CD4-positive, alpha-beta T cell (primary cell): ENCODE results near the gene FYB1. TPM values are rescaled to one million over a fixed set of nuclear protein-coding genes. Genes with fewer than 3 reads are reported as not detected.

Experiments
- ATAC-seq: fragments of 200-7000 bp; cut with Tn5 transposase; one replicate; pipeline ENCODE4 v1.10.0; 2022; ENCODE audit warnings: mild to moderate bottlenecking; ENCODE audit not compliant: poor library complexity
- CTCF ChIA-PET: fragments of 350-600 bp; sonication (Branson Sonifier 250); formaldehyde crosslinking; loops from one replicate; lab custom pipeline; 2021; ENCODE audit warnings: antibody characterized with exemption, inconsistent platforms; lab: Charles Lee
- POLR2A ChIA-PET: fragments of 350-600 bp; sonication (Branson Sonifier 250); formaldehyde crosslinking; loops from one replicate; lab custom pipeline; 2021; ENCODE audit warnings: antibody characterized with exemption, inconsistent platforms; lab: Charles Lee
- DNase-seq, 14 experiments: peaks; one replicate each; pipeline ENCODE4 v3.0.0-alpha.2; 2013 to 2020; ENCODE audit warnings: mixed read lengths in 2 of 14
- H3K27ac ChIP-seq, 2 donors: one replicate each; pipeline versions ENCODE4 v1.5.1 to v1.7.0; 2013; ENCODE audit warnings: low read length in 2 of 2, low read depth in 1 of 2, mild to moderate bottlenecking in 1 of 2
- H3K27me3 ChIP-seq, 2 experiments: 1 replicate in 1 of 2; 2 replicates in 1 of 2; pipeline versions ENCODE4 v1.6.1 to v1.7.0; 2013; ENCODE audit warnings: low read length in 2 of 2, control low read depth in 1 of 2, mild to moderate bottlenecking in 1 of 2, moderate library complexity in 1 of 2; ENCODE audit not compliant: insufficient read depth in 2 of 2, control insufficient read depth in 1 of 2
- H3K36me3 ChIP-seq: one replicate; pipeline ENCODE4 v1.6.1; 2013; ENCODE audit warnings: low read length, control low read depth; ENCODE audit not compliant: insufficient read depth
- H3K4me1 ChIP-seq: one replicate; pipeline ENCODE4 v1.6.1; 2013; ENCODE audit warnings: low read length, control low read depth; ENCODE audit not compliant: insufficient read depth
- H3K4me3 ChIP-seq: one replicate; pipeline ENCODE4 v1.5.1; 2013; ENCODE audit warnings: mild to moderate bottlenecking, low read length, moderate library complexity
- H3K9me3 ChIP-seq, 2 experiments: 1 replicate in 1 of 2; 2 replicates in 1 of 2; pipeline versions ENCODE4 v1.6.1 to v1.7.0; 2013; ENCODE audit warnings: low read length in 2 of 2, mild to moderate bottlenecking in 2 of 2, control low read depth in 1 of 2, moderate library complexity in 1 of 2; ENCODE audit not compliant: control insufficient read depth in 1 of 2, insufficient read depth in 1 of 2
- H3K27ac Mint-ChIP-seq: one replicate; pipeline ENCODE4 v1.8.0; 2020; ENCODE audit warnings: mixed read lengths
- H3K27me3 Mint-ChIP-seq: one replicate; pipeline ENCODE4 v1.8.0; 2021; ENCODE audit warnings: mixed read lengths
- H3K36me3 Mint-ChIP-seq: one replicate; pipeline ENCODE4 v1.8.0; 2021; ENCODE audit warnings: low read depth, mixed read lengths
- H3K4me1 Mint-ChIP-seq: one replicate; pipeline ENCODE4 v1.8.0; 2021; ENCODE audit warnings: low read depth, mixed read lengths
- H3K4me3 Mint-ChIP-seq: one replicate; pipeline ENCODE4 v1.8.0; 2020; ENCODE audit warnings: mild to moderate bottlenecking, mixed read lengths
- H3K9me3 Mint-ChIP-seq: one replicate; pipeline ENCODE4 v1.8.0; 2020; ENCODE audit warnings: mixed read lengths
- intact Hi-C, 2 experiments: fragments of 100-400 bp; cut with DNase I in 1 of 2; cut with micrococcal nuclease in 1 of 2; formaldehyde crosslinking; loops; one replicate each; pipeline versions ENCODE4 v1.15.1 to v1.9.0; 2023 to 2025; cut with DNase I, micrococcal nuclease
- total RNA-seq, 174 experiments: library from RNA in 2 of 174; stranded (reverse) in 2 of 174; gene quantifications; one replicate each; pipeline ENCODE4 v1.2.3 and lab custom pipeline; 2021 to 2026
- TF ChIP-seq, protein P1 (sequence below): fragments of 200-600 bp; IDR thresholded peaks from one replicate; pipeline ENCODE4 v1.8.0; 2022; ENCODE audit warnings: antibody characterized with exemption, mild to moderate bottlenecking

FYB1 gene
- total RNA-seq, 2 experiments from 2014 or later: 478 to 497 TPM

DNA sequence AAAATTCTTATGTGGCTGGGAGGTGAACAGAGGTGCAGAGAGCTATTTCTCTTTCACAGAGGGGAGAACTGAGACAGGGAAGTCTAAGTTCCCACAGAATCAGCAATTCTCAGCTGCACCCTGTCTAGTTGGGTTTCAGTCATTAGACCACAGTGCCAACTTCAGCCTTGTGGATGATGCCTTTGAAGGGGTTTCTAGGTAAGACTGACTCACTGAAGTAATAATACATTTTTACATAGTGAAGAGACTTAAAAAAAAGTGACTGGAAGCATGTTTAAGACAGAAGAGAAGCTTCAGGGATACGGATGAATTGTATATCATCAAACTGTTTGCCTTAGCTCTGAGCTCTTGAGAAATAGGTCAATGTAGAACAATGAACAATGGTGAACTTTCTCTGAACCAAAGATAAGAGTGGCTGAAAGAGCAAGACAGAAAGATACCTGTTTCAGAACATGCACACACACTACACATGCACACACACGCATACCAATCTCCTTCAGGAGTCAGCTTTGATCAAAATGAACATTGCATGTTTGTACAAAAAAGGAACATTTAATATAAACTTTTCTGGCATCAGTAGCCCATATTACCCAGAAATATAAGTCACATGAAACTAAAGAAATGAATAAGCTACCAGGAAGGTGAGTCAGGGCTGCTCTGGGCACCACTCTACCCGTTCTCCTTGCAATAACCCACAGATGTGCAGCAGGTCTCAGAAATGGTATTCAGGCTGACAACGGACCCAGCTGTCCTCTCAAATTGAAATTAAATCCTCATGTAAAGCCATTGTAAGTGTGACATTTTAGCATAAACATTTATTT, 12.6 kb upstream of the FYB1 start:
- POLR2A ChIA-PET: interaction anchor here (0.8 to 1.5 kb wide), 4 partner anchors 9 to 51 kb away, joined by 3 to 8 read pairs (median 3); no protein-coding TSS in a partner anchor
- H3K4me3 Mint-ChIP-seq: no peak overlapping the region

DNA sequence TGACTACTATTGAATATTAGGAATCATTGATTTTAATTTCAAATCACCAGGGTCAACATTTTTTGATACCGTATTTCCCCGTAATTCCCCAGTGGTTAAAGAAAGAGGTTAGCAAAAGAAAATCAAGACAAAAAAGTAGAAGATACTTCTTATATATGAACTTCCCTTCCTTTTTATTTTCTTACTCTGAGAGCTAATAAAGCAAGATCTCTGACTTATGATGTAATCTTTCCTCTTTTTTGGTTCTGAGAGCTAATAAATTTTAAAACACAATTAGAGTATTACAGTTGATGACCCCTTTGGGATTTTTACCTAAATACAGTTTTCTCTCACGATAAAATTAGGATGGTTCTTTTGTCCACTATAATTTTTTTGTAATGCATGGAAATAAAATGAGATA, 9.2 kb upstream of the FYB1 start:
- Mint-ChIP-seq H3K36me3 (no peaks in the 10 kb centered on the region), H3K4me1 (peaks cover 50% of the 10 kb centered on the region), H3K9me3 (no peaks in the 10 kb centered on the region), H3K27me3 (no peaks in the 10 kb centered on the region), H3K27ac (no peak overlapping the region), H3K4me3 (no peak overlapping the region)
- Histone ChIP-seq H3K36me3 (no peaks in the 10 kb centered on the region), H3K4me3 (no peak overlapping the region), H3K4me1 (peaks cover 12% of the 10 kb centered on the region), H3K27me3 (no peaks in the 10 kb centered on the region), H3K9me3 (no peaks in the 10 kb centered on the region), H3K27ac (no peak overlapping the region)
- DNase-seq (no peak), ATAC-seq (no peak)
- intact Hi-C loops: no loop called here
- ChIA-PET CTCF (interaction anchor here (1.1 kb wide), 1 partner anchor 11 kb away, joined by 5 read pairs; no protein-coding TSS in a partner anchor), POLR2A (no interaction called here)
- TF ChIP-seq, protein P1, sequence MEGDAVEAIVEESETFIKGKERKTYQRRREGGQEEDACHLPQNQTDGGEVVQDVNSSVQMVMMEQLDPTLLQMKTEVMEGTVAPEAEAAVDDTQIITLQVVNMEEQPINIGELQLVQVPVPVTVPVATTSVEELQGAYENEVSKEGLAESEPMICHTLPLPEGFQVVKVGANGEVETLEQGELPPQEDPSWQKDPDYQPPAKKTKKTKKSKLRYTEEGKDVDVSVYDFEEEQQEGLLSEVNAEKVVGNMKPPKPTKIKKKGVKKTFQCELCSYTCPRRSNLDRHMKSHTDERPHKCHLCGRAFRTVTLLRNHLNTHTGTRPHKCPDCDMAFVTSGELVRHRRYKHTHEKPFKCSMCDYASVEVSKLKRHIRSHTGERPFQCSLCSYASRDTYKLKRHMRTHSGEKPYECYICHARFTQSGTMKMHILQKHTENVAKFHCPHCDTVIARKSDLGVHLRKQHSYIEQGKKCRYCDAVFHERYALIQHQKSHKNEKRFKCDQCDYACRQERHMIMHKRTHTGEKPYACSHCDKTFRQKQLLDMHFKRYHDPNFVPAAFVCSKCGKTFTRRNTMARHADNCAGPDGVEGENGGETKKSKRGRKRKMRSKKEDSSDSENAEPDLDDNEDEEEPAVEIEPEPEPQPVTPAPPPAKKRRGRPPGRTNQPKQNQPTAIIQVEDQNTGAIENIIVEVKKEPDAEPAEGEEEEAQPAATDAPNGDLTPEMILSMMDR: no peak

More for the DNA sequence above, 12.6 kb upstream of the FYB1 start:
- TF ChIP-seq, protein P1: no peak
- CTCF ChIA-PET: interaction anchor here (1.4 to 3.7 kb wide), 2 partner anchors 14 to 25 kb away, joined by 3 to 24 read pairs; no protein-coding TSS in a partner anchor
- H3K36me3 ChIP-seq: no peaks in the 10 kb centered on the region
- no peak overlapping the region for H3K4me3 ChIP-seq
- H3K27ac ChIP-seq: no peak overlapping the region
- H3K4me1 ChIP-seq: peaks cover 9% of the 10 kb centered on the region
- no peak overlapping the region for H3K27ac Mint-ChIP-seq
- no peaks in the 10 kb centered on the region for H3K36me3 Mint-ChIP-seq
- no peaks in the 10 kb centered on the region for H3K27me3 ChIP-seq
- H3K4me1 Mint-ChIP-seq: peaks cover 21% of the 10 kb centered on the region
- DNase-seq (peak in 1 of 14 experiments; percentile 33), ATAC-seq (peak; percentile 73)
- no peaks in the 10 kb centered on the region for H3K9me3 ChIP-seq
- H3K27me3 Mint-ChIP-seq: no peaks in the 10 kb centered on the region
- intact Hi-C loops: no loop called here
- no peaks in the 10 kb centered on the region for H3K9me3 Mint-ChIP-seq

DNA sequence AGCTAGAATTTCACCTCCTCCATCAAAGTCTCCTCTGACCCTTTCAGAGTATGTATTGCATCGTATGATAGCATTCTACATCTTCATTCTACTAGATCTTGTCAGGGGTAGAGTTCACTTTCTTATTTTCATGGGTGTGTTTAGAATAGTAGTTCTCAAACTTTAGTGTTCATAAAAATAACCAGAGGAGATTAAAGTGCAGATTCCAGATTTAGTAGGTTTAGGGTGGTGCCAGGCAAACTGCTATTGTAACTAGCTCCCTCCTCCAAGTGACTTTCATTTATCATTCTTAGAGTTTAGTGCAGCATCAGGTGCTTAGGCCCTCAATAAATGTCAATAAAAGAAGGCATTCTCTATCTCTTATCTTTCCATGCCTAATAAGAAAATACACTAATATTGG, 7.2 kb upstream of the FYB1 start:
- ChIA-PET POLR2A (interaction anchor here (0.7 to 1.6 kb wide), 5 partner anchors 10 to 64 kb away, joined by 3 to 5 read pairs (median 4); no protein-coding TSS in a partner anchor), CTCF (interaction anchor here (2.7 kb wide), 1 partner anchor 9 kb away, joined by 17 read pairs; no protein-coding TSS in a partner anchor)
- Mint-ChIP-seq H3K9me3 (no peaks in the 10 kb centered on the region), H3K4me3 (peak overlapping the region; percentile 32), H3K36me3 (no peaks in the 10 kb centered on the region), H3K27me3 (no peaks in the 10 kb centered on the region), H3K27ac (peak overlapping the region; percentile 36), H3K4me1 (peaks cover 48% of the 10 kb centered on the region)
- TF ChIP-seq, protein P1: no peak
- Histone ChIP-seq H3K36me3 (no peaks in the 10 kb centered on the region), H3K9me3 (no peaks in the 10 kb centered on the region), H3K4me1 (peaks cover 5% of the 10 kb centered on the region), H3K27ac (no peak overlapping the region), H3K27me3 (no peaks in the 10 kb centered on the region), H3K4me3 (no peak overlapping the region)
- intact Hi-C loops: no loop called here
- ATAC-seq: no peak
- no peak for DNase-seq
